Thyroid gland (tissue), 4 donors: Measurements from ENCODE around the gene KRTAP10-5.

Source experiments
- POLR2A ChIP-seq, 2 donors: fragments of 450-650 bp; IDR thresholded peaks; one replicate each; pipeline ENCODE4 v1.6.1; 2017; ENCODE audit warnings: antibody characterized with exemption in 2 of 2, mild to moderate bottlenecking in 2 of 2, moderate library complexity in 1 of 2
- TF ChIP-seq, protein P1 (sequence below), 6 experiments: fragments of 200-600 bp in 3 of 6; fragments of 450-650 bp in 3 of 6; sonication (generic) in 3 of 6; IDR thresholded peaks; one replicate each; pipeline ENCODE4 v1.5.1; 2016 to 2019; ENCODE audit warnings: antibody characterized with exemption in 6 of 6, mild to moderate bottlenecking in 2 of 6, inconsistent platforms in 1 of 6, moderate library complexity in 1 of 6

DNA sequence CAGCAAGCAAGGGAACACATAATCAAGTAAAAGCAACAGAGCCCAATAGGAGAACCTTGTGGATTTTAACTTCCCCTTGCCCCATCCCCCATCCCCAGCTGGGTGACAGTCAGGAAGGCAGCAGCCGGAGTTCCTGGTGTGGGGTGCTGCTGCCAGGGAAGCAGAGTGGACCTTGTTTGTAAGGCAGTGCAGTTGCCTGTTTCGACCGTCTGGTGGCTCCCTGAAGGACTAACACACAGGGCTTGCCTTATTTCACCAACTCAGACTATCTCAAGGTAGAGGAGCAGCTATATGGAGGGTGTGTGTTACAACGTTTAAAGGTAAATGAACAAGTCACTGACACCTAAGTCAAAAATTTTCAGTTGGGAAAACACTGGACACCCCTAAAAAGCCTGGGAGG, 38.1 kb upstream of the KRTAP10-5 start:
- TF ChIP-seq, protein P1, sequence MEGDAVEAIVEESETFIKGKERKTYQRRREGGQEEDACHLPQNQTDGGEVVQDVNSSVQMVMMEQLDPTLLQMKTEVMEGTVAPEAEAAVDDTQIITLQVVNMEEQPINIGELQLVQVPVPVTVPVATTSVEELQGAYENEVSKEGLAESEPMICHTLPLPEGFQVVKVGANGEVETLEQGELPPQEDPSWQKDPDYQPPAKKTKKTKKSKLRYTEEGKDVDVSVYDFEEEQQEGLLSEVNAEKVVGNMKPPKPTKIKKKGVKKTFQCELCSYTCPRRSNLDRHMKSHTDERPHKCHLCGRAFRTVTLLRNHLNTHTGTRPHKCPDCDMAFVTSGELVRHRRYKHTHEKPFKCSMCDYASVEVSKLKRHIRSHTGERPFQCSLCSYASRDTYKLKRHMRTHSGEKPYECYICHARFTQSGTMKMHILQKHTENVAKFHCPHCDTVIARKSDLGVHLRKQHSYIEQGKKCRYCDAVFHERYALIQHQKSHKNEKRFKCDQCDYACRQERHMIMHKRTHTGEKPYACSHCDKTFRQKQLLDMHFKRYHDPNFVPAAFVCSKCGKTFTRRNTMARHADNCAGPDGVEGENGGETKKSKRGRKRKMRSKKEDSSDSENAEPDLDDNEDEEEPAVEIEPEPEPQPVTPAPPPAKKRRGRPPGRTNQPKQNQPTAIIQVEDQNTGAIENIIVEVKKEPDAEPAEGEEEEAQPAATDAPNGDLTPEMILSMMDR (IDR thresholded peaks at IDR 0.05) = peak in 1 of 6 experiments; percentile 19
- no peak for TF ChIP-seq POLR2A (IDR thresholded peaks at IDR 0.05)
